OCI-LY3 (cell line): ENCODE data around the gene LYPLA2.

Source experiments
- EZH2phosphoT487 ChIP-seq: fragments of 200-600 bp; shearing (Covaris generic); IDR thresholded peaks from 2 replicates; pipeline ENCODE4 v1.6.1; 2018; ENCODE audit warnings: antibody characterized with exemption, mixed run types, low read depth
- TF ChIP-seq, protein P1 (sequence below): fragments of 200-600, 300-600 bp; sonication (generic); IDR thresholded peaks from 2 replicates; pipeline ENCODE4 v1.5.1; 2014; ENCODE audit warnings: antibody characterized with exemption, low read length, low read depth

DNA sequence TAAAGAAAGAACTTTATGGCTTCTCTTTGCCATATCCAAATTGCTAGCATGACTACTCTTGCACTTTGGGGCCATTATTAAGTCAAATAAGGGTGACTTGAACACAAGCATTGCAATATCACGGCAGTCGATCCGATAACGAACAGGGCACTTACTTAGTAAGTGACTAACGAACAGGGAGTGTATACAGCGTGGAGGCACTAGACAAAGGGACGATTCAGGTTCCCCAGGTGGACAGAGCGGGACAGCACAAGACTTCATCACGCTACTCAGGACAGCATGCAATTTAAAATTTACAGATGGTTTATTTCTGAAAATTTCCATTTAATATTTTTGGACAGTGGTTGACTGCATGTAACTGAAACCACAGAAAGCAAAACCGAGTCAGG, 18.1 kb upstream of the LYPLA2 start:
- TF ChIP-seq, protein P1, sequence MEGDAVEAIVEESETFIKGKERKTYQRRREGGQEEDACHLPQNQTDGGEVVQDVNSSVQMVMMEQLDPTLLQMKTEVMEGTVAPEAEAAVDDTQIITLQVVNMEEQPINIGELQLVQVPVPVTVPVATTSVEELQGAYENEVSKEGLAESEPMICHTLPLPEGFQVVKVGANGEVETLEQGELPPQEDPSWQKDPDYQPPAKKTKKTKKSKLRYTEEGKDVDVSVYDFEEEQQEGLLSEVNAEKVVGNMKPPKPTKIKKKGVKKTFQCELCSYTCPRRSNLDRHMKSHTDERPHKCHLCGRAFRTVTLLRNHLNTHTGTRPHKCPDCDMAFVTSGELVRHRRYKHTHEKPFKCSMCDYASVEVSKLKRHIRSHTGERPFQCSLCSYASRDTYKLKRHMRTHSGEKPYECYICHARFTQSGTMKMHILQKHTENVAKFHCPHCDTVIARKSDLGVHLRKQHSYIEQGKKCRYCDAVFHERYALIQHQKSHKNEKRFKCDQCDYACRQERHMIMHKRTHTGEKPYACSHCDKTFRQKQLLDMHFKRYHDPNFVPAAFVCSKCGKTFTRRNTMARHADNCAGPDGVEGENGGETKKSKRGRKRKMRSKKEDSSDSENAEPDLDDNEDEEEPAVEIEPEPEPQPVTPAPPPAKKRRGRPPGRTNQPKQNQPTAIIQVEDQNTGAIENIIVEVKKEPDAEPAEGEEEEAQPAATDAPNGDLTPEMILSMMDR: no peak
- no peak for TF ChIP-seq EZH2phosphoT487
